Left lung (tissue), 10 donors: ENCODE measurements around the gene DLG2. TPM values are rescaled to one million over a fixed set of nuclear protein-coding genes. Genes with fewer than 3 reads are reported as not detected.
A peak's percentile ranks its signal among the peaks of the same experiment; 100 is the strongest.

Experiments used
- ATAC-seq: fragments of 200-7000 bp; cut with Tn5 transposase; one replicate; pipeline ENCODE4 v1.9.1; 2020; ENCODE audit warnings: moderate library complexity
- DNase-seq, 4 donors: peaks; one replicate each; pipeline ENCODE4 v3.0.0-alpha.2; 2013 to 2020
- H3K27ac ChIP-seq, 2 donors: fragments of 200-600 bp; sonication (generic) in 1 of 2; one replicate each; pipeline versions ENCODE4 v1.5.0 to v1.8.0; 2020 to 2021
- H3K27me3 ChIP-seq, 2 donors: fragments of 200-600 bp; sonication (generic) in 1 of 2; one replicate each; pipeline versions ENCODE4 v1.5.0 to v1.8.0; 2020 to 2021
- H3K36me3 ChIP-seq, 2 donors: fragments of 200-600 bp; sonication (generic) in 1 of 2; one replicate each; pipeline versions ENCODE4 v1.5.0 to v1.8.0; 2020 to 2021
- H3K4me1 ChIP-seq, 2 donors: fragments of 200-600 bp; one replicate each; pipeline ENCODE4 v1.8.0; 2021
- H3K4me3 ChIP-seq, 2 donors: fragments of 200-600 bp; sonication (generic) in 1 of 2; one replicate each; pipeline versions ENCODE4 v1.5.0 to v1.8.0; 2020 to 2021; ENCODE audit warnings: mild to moderate bottlenecking in 1 of 2
- H3K9me3 ChIP-seq, 2 donors: fragments of 200-600 bp; sonication (generic) in 1 of 2; one replicate each; pipeline versions ENCODE4 v1.5.0 to v1.8.0; 2020 to 2021
- CTCF ChIP-seq, 2 donors: fragments of 200-600 bp; sonication (generic) in 1 of 2; IDR thresholded peaks; one replicate each; pipeline versions ENCODE4 v1.5.0 to v1.8.0; 2021; ENCODE audit warnings: antibody characterized with exemption in 2 of 2
- intact Hi-C, 2 donors: fragments of 100-400 bp; cut with DNase I; formaldehyde crosslinking; loops; one replicate each; pipeline versions ENCODE4 v1.11.2 to v1.14.2; 2022
- polyA plus RNA-seq, 6 donors: library from polyadenylated mRNA; unstranded; fragments of 120-200 nt; gene quantifications; one replicate each; pipeline ENCODE4 v1.2.1, GENCODE V29; 2013; ENCODE audit not compliant: insufficient read length in 6 of 6
- total RNA-seq, 2 donors: library from RNA; stranded (reverse); fragmentation: NEBNext Ultra II Directional; extraction: Animal tissue kit (Norgen Biotek cat#: 25700); gene quantifications; one replicate each; pipeline ENCODE4 v1.2.1, GENCODE V29; 2021
- donor health status: DM: no; HTN: yes; CAD: no.
- donor health status: DM: no; HTN: no; CAD: no.

DLG2 gene
- total and polyA plus RNA-seq, 8 donors: 4.5 to 15.0 (median 8.6) TPM

GRCh38 chr11:85530634-85531033, 96.5 kb downstream of the DLG2 start:
- H3K36me3 ChIP-seq: no peaks in the 10 kb centered on the region
- ATAC-seq (no peak), DNase-seq (peak in 1 of 4 donors; percentile 3)
- no peaks in the 10 kb centered on the region for H3K27me3 ChIP-seq
- no peak overlapping the region for H3K27ac ChIP-seq
- intact Hi-C loops: no loop called here
- H3K4me1 ChIP-seq: no peaks in the 10 kb centered on the region
- no peak for TF ChIP-seq CTCF (IDR thresholded peaks at IDR 0.05)
- H3K4me3 ChIP-seq: no peak overlapping the region
- peaks cover 0 to 15% of the 10 kb centered on the region in 2 donors for H3K9me3 ChIP-seq

- TF ChIP-seq CTCF (IDR thresholded peaks at IDR 0.05): no peak
- no peaks in the 10 kb centered on the region for H3K27me3 ChIP-seq
- no peaks in the 10 kb centered on the region for H3K4me1 ChIP-seq
- DNase-seq (no peak), ATAC-seq (no peak)
- intact Hi-C loops: no loop called here
- H3K9me3 ChIP-seq: peaks cover 0 to 11% of the 10 kb centered on the region in 2 donors
- H3K4me3 ChIP-seq: no peak overlapping the region
- H3K27ac ChIP-seq: no peak overlapping the region
- no peaks in the 10 kb centered on the region for H3K36me3 ChIP-seq
Measured at GRCh38 chr11:85526564-85526963, 100.6 kb downstream of the DLG2 start.

GRCh38 chr11:85525686-85526085, 101.5 kb downstream of the DLG2 start:
- intact Hi-C loops: no loop called here
- no peaks in the 10 kb centered on the region for H3K4me1 ChIP-seq
- DNase-seq (no peak), ATAC-seq (no peak)
- TF ChIP-seq CTCF (IDR thresholded peaks at IDR 0.05): no peak
- H3K9me3 ChIP-seq: peaks cover 0 to 20% of the 10 kb centered on the region in 2 donors
- no peak overlapping the region for H3K27ac ChIP-seq
- H3K36me3 ChIP-seq: no peaks in the 10 kb centered on the region
- no peak overlapping the region for H3K4me3 ChIP-seq
- H3K27me3 ChIP-seq: no peaks in the 10 kb centered on the region

GRCh38 chr11:85517272-85517671, 109.9 kb downstream of the DLG2 start:
- TF ChIP-seq CTCF (IDR thresholded peaks at IDR 0.05): no peak
- ATAC-seq (no peak), DNase-seq (no peak)
- Histone ChIP-seq H3K36me3 (no peaks in the 10 kb centered on the region), H3K4me3 (no peak overlapping the region), H3K27ac (no peak overlapping the region), H3K27me3 (no peaks in the 10 kb centered on the region), H3K9me3 (peaks cover 0 to 26% of the 10 kb centered on the region in 2 donors), H3K4me1 (no peaks in the 10 kb centered on the region)
- intact Hi-C loops: no loop called here

- Histone ChIP-seq H3K9me3 (peaks cover 0 to 6% of the 10 kb centered on the region in 2 donors), H3K36me3 (no peaks in the 10 kb centered on the region), H3K4me3 (no peak overlapping the region), H3K27me3 (no peaks in the 10 kb centered on the region), H3K27ac (no peak overlapping the region), H3K4me1 (no peaks in the 10 kb centered on the region)
- no peak for TF ChIP-seq CTCF (IDR thresholded peaks at IDR 0.05)
- DNase-seq (no peak), ATAC-seq (no peak)
- intact Hi-C loops: no loop called here
Measured at GRCh38 chr11:85495918-85496317, 131.2 kb downstream of the DLG2 start.
